Measurements from ENCODE around the gene RPS15.
"Not testable (repeated sequence)": the region's sequence is repeated elsewhere in the genome, so short reads cannot be mapped to it uniquely, and the experiment has no call there.

Gene RPS15

GRCh38 chr19:1474765-1475351, 36.7 kb downstream of the RPS15 start:
- H3K4me1 ChIP-seq (ENCODE audit: control insufficient read depth in 2 of 2, insufficient read depth in 2 of 2, low read length in 2 of 2) = peaks cover 26 to 29% of the 10 kb centered on the region in 2 donors

GRCh38 chr19:1475751-1476437, 37.7 kb downstream of the RPS15 start:
- no peak overlapping the region for H3K27ac ChIP-seq (ENCODE audit: low read depth in 2 of 2, low read length in 2 of 2)
- H3K4me1 ChIP-seq (ENCODE audit: control insufficient read depth in 2 of 2, insufficient read depth in 2 of 2, low read length in 2 of 2) = peaks cover 16 to 19% of the 10 kb centered on the region in 2 donors

More at GRCh38 chr19:1474765-1475351, 36.7 kb downstream of the RPS15 start:
- no peak overlapping the region for H3K27ac ChIP-seq (ENCODE audit: low read depth in 2 of 2, low read length in 2 of 2)
- H3K9ac ChIP-seq (ENCODE audit: low read depth in 1 of 2, low read length in 2 of 2) = no peak overlapping the region
- H3K9me3 ChIP-seq (ENCODE audit: control insufficient read depth in 2 of 2, low read length in 2 of 2) = no peaks in the 10 kb centered on the region
- H3K27me3 ChIP-seq (ENCODE audit: control insufficient read depth in 2 of 2, insufficient read depth in 2 of 2, low read length in 2 of 2) = peaks cover 21 to 27% of the 10 kb centered on the region in 2 donors
- H3K36me3 ChIP-seq (ENCODE audit: control insufficient read depth in 2 of 2, insufficient read depth in 2 of 2, low read length in 2 of 2) = peaks cover 3% of the 10 kb centered on the region in 2 donors
- H3K4me3 ChIP-seq (ENCODE audit: low read length in 2 of 2) = no peak overlapping the region

DNA sequence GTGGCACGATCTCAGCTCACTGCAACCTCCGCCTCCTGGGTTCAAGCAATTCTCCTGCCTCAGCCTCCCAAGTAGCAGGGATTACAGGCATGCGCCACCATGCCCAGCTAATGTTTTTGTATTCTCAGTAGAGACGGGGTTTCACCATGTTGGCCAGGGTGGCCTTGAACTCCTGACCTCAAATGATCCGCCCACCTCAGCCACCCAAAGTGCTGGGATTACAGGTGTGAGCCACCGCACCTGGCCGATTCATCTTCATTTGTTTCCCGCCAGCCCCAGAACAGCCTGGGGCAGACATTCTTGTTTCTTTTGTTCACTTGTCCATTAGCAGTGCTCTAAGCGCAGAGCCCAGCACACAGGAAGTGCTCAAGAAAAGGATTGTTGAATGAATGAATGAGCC, 38.9 kb downstream of the RPS15 start:
- not testable (repeated sequence) for H3K36me3 ChIP-seq (ENCODE audit: control insufficient read depth in 2 of 2, insufficient read depth in 2 of 2, low read length in 2 of 2); H3K9ac ChIP-seq (ENCODE audit: low read depth in 1 of 2, low read length in 2 of 2); H3K9me3 ChIP-seq (ENCODE audit: control insufficient read depth in 2 of 2, low read length in 2 of 2); H3K27me3 ChIP-seq (ENCODE audit: control insufficient read depth in 2 of 2, insufficient read depth in 2 of 2, low read length in 2 of 2); H3K4me3 ChIP-seq (ENCODE audit: low read length in 2 of 2); H3K27ac ChIP-seq (ENCODE audit: low read depth in 2 of 2, low read length in 2 of 2)
- H3K4me1 ChIP-seq (ENCODE audit: control insufficient read depth in 2 of 2, insufficient read depth in 2 of 2, low read length in 2 of 2) = peaks cover 7 to 12% of the 10 kb centered on the region in 2 donors

More at GRCh38 chr19:1475751-1476437, 37.7 kb downstream of the RPS15 start:
- Histone ChIP-seq H3K27me3 (ENCODE audit: control insufficient read depth in 2 of 2, insufficient read depth in 2 of 2, low read length in 2 of 2) (peaks cover 19% of the 10 kb centered on the region in 2 donors), H3K4me3 (ENCODE audit: low read length in 2 of 2) (no peak overlapping the region), H3K9ac (ENCODE audit: low read depth in 1 of 2, low read length in 2 of 2) (no peak overlapping the region), H3K9me3 (ENCODE audit: control insufficient read depth in 2 of 2, low read length in 2 of 2) (no peaks in the 10 kb centered on the region), H3K36me3 (ENCODE audit: control insufficient read depth in 2 of 2, insufficient read depth in 2 of 2, low read length in 2 of 2) (peaks cover 3% of the 10 kb centered on the region in 2 donors)

DNA sequence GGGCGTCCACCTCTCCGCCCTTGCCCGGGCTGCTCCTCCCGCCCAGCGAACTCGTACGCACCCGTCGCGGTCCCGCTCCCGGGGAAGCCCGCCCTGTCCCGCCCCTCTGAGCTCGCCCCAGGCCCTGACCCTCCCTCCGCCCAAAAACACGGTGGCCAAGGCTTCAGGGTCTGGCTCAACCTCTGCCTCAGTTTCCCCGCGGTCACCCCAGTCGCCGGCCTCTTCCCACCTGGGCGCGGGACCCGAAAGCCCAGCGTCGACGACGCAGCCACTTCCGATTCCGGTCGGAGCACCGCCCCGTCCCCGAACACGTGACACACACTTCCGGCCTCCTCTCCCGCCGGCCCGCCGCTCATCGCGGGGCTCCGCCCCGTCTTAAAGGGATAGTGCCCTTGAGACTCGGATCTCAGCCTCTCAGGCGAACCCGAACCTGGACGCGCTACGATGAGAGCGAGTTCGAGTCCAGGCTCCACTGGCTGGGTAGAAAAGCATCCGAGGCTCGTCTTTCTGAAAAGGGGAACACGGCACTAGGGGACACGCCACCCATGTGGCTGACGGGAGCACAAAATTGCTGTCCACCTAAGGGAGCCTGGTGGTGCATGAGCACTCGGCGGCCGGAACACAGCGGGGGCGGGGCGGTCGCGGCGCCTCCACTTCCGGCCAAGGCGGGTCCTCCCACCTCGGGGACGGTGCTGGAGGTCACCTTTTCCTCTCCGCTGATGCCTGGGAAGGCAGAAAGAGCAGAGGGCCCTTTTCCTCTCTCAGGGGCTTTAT, 40.9 kb downstream of the RPS15 start, which contains the start of gene C19orf25:
Gene C19orf25 (minus strand): TSS at position 282 of the 774 bp plus-strand sequence. CDS start 312 bp downstream, outside the sequence.
- Histone ChIP-seq H3K27ac (ENCODE audit: low read depth in 2 of 2, low read length in 2 of 2) (peak within 1 kb of the TSS; percentile 85 to 86), H3K9me3 (ENCODE audit: control insufficient read depth in 2 of 2, low read length in 2 of 2) (no peaks in the 10 kb centered on the region), H3K4me3 (ENCODE audit: low read length in 2 of 2) (peak within 1 kb of the TSS; percentile 88 to 95), H3K4me1 (ENCODE audit: control insufficient read depth in 2 of 2, insufficient read depth in 2 of 2, low read length in 2 of 2) (peaks cover 7 to 12% of the 10 kb centered on the region in 2 donors), H3K27me3 (ENCODE audit: control insufficient read depth in 2 of 2, insufficient read depth in 2 of 2, low read length in 2 of 2) (no peaks in the 10 kb centered on the region), H3K9ac (ENCODE audit: low read depth in 1 of 2, low read length in 2 of 2) (peak within 1 kb of the TSS; percentile 63 to 85), H3K36me3 (ENCODE audit: control insufficient read depth in 2 of 2, insufficient read depth in 2 of 2, low read length in 2 of 2) (peaks cover 3% of the 10 kb centered on the region in 2 donors)

- Histone ChIP-seq H3K27ac (ENCODE audit: low read depth in 2 of 2, low read length in 2 of 2) (no peak overlapping the region), H3K9ac (ENCODE audit: low read depth in 1 of 2, low read length in 2 of 2) (no peak overlapping the region), H3K36me3 (ENCODE audit: control insufficient read depth in 2 of 2, insufficient read depth in 2 of 2, low read length in 2 of 2) (peaks cover 1 to 2% of the 10 kb centered on the region in 2 donors), H3K4me1 (ENCODE audit: control insufficient read depth in 2 of 2, insufficient read depth in 2 of 2, low read length in 2 of 2) (peaks cover 7 to 12% of the 10 kb centered on the region in 2 donors), H3K9me3 (ENCODE audit: control insufficient read depth in 2 of 2, low read length in 2 of 2) (no peaks in the 10 kb centered on the region), H3K27me3 (ENCODE audit: control insufficient read depth in 2 of 2, insufficient read depth in 2 of 2, low read length in 2 of 2) (no peaks in the 10 kb centered on the region), H3K4me3 (ENCODE audit: low read length in 2 of 2) (no peak overlapping the region)
Observed at GRCh38 chr19:1481224-1481892, 43.2 kb downstream of the RPS15 start.

DNA sequence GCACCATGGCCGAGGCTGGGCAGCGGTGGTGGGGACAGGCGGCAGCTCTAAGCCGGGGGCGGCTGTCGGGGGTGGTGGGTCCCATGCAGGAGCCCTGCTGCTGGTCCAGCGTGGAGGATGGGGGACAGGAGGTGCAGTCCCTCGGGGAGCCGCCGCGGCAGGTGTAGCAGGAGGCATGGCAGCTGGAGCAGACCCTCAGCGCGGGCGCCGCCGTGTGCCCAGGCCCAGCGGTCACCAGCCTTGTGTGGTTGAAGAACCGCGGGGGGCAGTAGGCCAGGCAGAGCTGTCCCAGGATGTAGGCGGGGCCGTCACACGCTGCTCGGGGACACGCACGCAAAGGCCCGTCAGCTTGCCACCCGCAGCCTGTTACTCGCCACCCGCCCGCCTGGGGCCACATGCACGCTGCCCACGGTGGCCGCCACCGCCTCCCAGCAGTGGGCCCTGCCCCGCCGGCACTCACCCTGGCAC, 43.7 kb downstream of the RPS15 start:
- Histone ChIP-seq H3K9ac (ENCODE audit: low read depth in 1 of 2, low read length in 2 of 2) (no peak overlapping the region), H3K9me3 (ENCODE audit: control insufficient read depth in 2 of 2, low read length in 2 of 2) (no peaks in the 10 kb centered on the region), H3K36me3 (ENCODE audit: control insufficient read depth in 2 of 2, insufficient read depth in 2 of 2, low read length in 2 of 2) (no peaks in the 10 kb centered on the region), H3K4me1 (ENCODE audit: control insufficient read depth in 2 of 2, insufficient read depth in 2 of 2, low read length in 2 of 2) (peaks cover 7 to 12% of the 10 kb centered on the region in 2 donors), H3K27me3 (ENCODE audit: control insufficient read depth in 2 of 2, insufficient read depth in 2 of 2, low read length in 2 of 2) (no peaks in the 10 kb centered on the region), H3K27ac (ENCODE audit: low read depth in 2 of 2, low read length in 2 of 2) (no peak overlapping the region), H3K4me3 (ENCODE audit: low read length in 2 of 2) (no peak overlapping the region)

- Histone ChIP-seq H3K9ac (ENCODE audit: low read depth in 1 of 2, low read length in 2 of 2) (no peak overlapping the region), H3K27me3 (ENCODE audit: control insufficient read depth in 2 of 2, insufficient read depth in 2 of 2, low read length in 2 of 2) (no peaks in the 10 kb centered on the region)
Observed at GRCh38 chr19:1482361-1483130, 44.4 kb downstream of the RPS15 start.

DNA sequence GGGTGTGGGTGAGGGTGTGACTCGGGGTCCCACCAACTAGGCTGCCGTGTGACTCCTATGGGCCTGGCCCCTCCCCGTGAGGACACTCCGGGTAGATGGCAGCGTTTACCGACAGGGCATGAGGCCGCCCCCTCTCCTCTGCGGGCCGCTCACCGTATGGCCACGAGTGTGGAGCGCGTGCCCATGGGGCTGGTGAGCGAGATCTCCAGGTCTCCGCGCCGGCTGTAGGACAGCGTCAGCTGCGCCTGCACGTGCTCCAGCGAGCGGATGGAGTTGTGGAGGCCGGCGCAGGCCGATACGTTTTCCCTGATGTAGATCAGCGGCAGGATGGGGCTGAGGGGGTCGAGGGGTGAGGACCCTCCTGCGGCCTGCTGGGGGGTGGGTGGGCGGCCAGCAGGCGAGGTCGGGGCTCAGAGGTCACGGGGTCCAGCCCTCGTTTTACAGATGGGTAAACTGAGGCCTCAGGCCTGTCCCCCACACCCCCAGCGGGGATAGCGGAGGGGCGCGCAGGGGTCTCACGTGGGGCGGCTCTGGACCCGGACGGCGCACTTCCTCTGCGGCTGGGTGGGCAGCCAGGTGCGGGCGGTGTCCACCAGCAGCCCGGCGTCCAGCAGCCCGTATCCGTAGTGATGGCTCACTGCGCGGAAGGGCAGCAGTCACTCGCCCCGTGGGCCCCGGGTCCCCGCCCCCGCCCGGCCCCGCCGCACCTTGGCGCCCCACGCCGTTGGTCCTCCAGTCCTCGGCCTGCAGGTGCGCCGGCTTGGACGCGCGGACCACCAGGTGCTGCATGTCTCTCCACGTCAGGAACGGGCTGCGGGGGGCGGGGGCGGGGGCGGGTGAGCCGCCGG, 45.2 kb downstream of the RPS15 start:
- H3K36me3 ChIP-seq (ENCODE audit: control insufficient read depth in 2 of 2, insufficient read depth in 2 of 2, low read length in 2 of 2) = no peaks in the 10 kb centered on the region
- H3K9ac ChIP-seq (ENCODE audit: low read depth in 1 of 2, low read length in 2 of 2) = no peak overlapping the region
- no peak overlapping the region for H3K4me3 ChIP-seq (ENCODE audit: low read length in 2 of 2)
- H3K4me1 ChIP-seq (ENCODE audit: control insufficient read depth in 2 of 2, insufficient read depth in 2 of 2, low read length in 2 of 2) = peaks cover 7 to 8% of the 10 kb centered on the region in 2 donors
- H3K9me3 ChIP-seq (ENCODE audit: control insufficient read depth in 2 of 2, low read length in 2 of 2) = no peaks in the 10 kb centered on the region
- no peaks in the 10 kb centered on the region for H3K27me3 ChIP-seq (ENCODE audit: control insufficient read depth in 2 of 2, insufficient read depth in 2 of 2, low read length in 2 of 2)
- H3K27ac ChIP-seq (ENCODE audit: low read depth in 2 of 2, low read length in 2 of 2) = no peak overlapping the region

More at GRCh38 chr19:1482361-1483130, 44.4 kb downstream of the RPS15 start:
- H3K4me1 ChIP-seq (ENCODE audit: control insufficient read depth in 2 of 2, insufficient read depth in 2 of 2, low read length in 2 of 2) = peaks cover 7 to 12% of the 10 kb centered on the region in 2 donors
- no peak overlapping the region for H3K4me3 ChIP-seq (ENCODE audit: low read length in 2 of 2)
- no peaks in the 10 kb centered on the region for H3K36me3 ChIP-seq (ENCODE audit: control insufficient read depth in 2 of 2, insufficient read depth in 2 of 2, low read length in 2 of 2)
- H3K9me3 ChIP-seq (ENCODE audit: control insufficient read depth in 2 of 2, low read length in 2 of 2) = no peaks in the 10 kb centered on the region
- no peak overlapping the region for H3K27ac ChIP-seq (ENCODE audit: low read depth in 2 of 2, low read length in 2 of 2)

All from mucosa of rectum (tissue), 2 donors.